DOHH2 (cell line): Measurements from ENCODE around the gene PHKG2.

Source experiments
- H3F3A ChIP-seq: fragments of 200-600 bp; sonication (generic), shearing (Covaris generic); 2 replicates; pipeline ENCODE4 v1.6.0; 2016; ENCODE audit warnings: antibody characterized with exemption, mild to moderate bottlenecking; ENCODE audit not compliant: control insufficient read depth, insufficient read depth
- H3K27ac ChIP-seq: fragments of 200-600 bp; sonication (generic); 2 replicates; pipeline ENCODE4 v1.5.1; 2014; ENCODE audit warnings: low read depth, mild to moderate bottlenecking, low read length, moderate library complexity
- H3K27me3 ChIP-seq: fragments of 200-600 bp; sonication (generic); 2 replicates; pipeline ENCODE4 v1.6.1; 2014; ENCODE audit warnings: mild to moderate bottlenecking, low read length, mixed read lengths; ENCODE audit not compliant: control insufficient read depth
- H3K36me3 ChIP-seq: fragments of 200-600 bp; sonication (generic); 2 replicates; pipeline ENCODE4 v1.6.1; 2014; ENCODE audit warnings: mild to moderate bottlenecking, low read length, moderate library complexity, mixed read lengths; ENCODE audit not compliant: control insufficient read depth
- H3K4me1 ChIP-seq: fragments of 200-600 bp; sonication (generic); 2 replicates; pipeline ENCODE4 v1.6.1; 2014; ENCODE audit warnings: mild to moderate bottlenecking, low read length, mixed read lengths; ENCODE audit not compliant: control insufficient read depth
- H3K4me2 ChIP-seq: fragments of 200-600 bp; sonication (generic); 2 replicates; pipeline ENCODE4 v1.6.0; 2014; ENCODE audit warnings: mild to moderate bottlenecking, low read length, moderate library complexity
- H3K4me3 ChIP-seq: fragments of 200-600 bp; sonication (generic); 2 replicates; pipeline ENCODE4 v1.5.1; 2014; ENCODE audit warnings: mild to moderate bottlenecking, low read length, mixed read lengths
- H3K79me2 ChIP-seq: fragments of 200-600 bp; sonication (generic); 2 replicates; pipeline ENCODE4 v1.6.1; 2014; ENCODE audit warnings: mild to moderate bottlenecking, low read length, mixed read lengths; ENCODE audit not compliant: control insufficient read depth
- H3K9me2 ChIP-seq: fragments of 200-600 bp; sonication (generic); replicated peaks from 2 replicates; pipeline ENCODE4 v1.6.1; 2014; ENCODE audit warnings: mild to moderate bottlenecking, low read length, mixed read lengths; ENCODE audit not compliant: control insufficient read depth
- H3K9me3 ChIP-seq: fragments of 200-600 bp; sonication (generic); 2 replicates; pipeline ENCODE4 v1.6.1; 2014; ENCODE audit warnings: antibody characterized with exemption, low read length, mixed read lengths; ENCODE audit not compliant: control insufficient read depth, insufficient read depth
- H4K20me1 ChIP-seq: fragments of 200-600 bp; sonication (generic); 2 replicates; pipeline ENCODE4 v1.6.0; 2014; ENCODE audit warnings: low read depth, mild to moderate bottlenecking, antibody characterized with exemption, low read length, moderate library complexity; ENCODE audit not compliant: control insufficient read depth, insufficient read depth
- CTCF ChIP-seq: fragments of 200-600 bp; sonication (generic); IDR thresholded peaks from one replicate; pipeline ENCODE4 v1.5.1; 2014; ENCODE audit warnings: antibody characterized with exemption, mild to moderate bottlenecking, low read depth, low read length; ENCODE audit not compliant: poor library complexity, severe bottlenecking
- EZH2phosphoT487 ChIP-seq: fragments of 200-600 bp; sonication (generic); IDR thresholded peaks from 2 replicates; pipeline ENCODE4 v1.6.1; 2017; ENCODE audit warnings: borderline replicate concordance, mild to moderate bottlenecking, antibody characterized with exemption, low read length, moderate library complexity, mixed read lengths

Gene PHKG2

GRCh38 chr16:30785126-30786106 lies 37.2 kb downstream of the PHKG2 start:
- Histone ChIP-seq H3K9me3 (no peaks in the 10 kb centered on the region), H3K27me3 (no peaks in the 10 kb centered on the region), H3K79me2 (peaks cover 21% of the 10 kb centered on the region), H3K4me3 (peak overlapping the region; percentile 83; the same call in 1 of the 2 replicates), H3K27ac (no peak overlapping the region), H3F3A (no peaks in the 10 kb centered on the region), H3K4me2 (peak overlapping the region; percentile 63), H4K20me1 (no peaks in the 10 kb centered on the region), H3K9me2 (no peaks in the 10 kb centered on the region), H3K4me1 (peaks cover 19% of the 10 kb centered on the region), H3K36me3 (peaks cover 14% of the 10 kb centered on the region)
- TF ChIP-seq EZH2phosphoT487 (no peak), CTCF (no peak)

GRCh38 chr16:30786115-30786935 lies 38.1 kb downstream of the PHKG2 start:
- Histone ChIP-seq H3K27ac (no peak overlapping the region), H3K4me3 (peak overlapping the region; percentile 83)

More at GRCh38 chr16:30786115-30786935, 38.1 kb downstream of the PHKG2 start:
- H3K36me3 ChIP-seq: peaks cover 14% of the 10 kb centered on the region
- H3K79me2 ChIP-seq: peaks cover 21% of the 10 kb centered on the region
- H3K9me3 ChIP-seq: no peaks in the 10 kb centered on the region
- no peaks in the 10 kb centered on the region for H3K27me3 ChIP-seq
- no peaks in the 10 kb centered on the region for H3K9me2 ChIP-seq
- no peaks in the 10 kb centered on the region for H3F3A ChIP-seq
- no peak for TF ChIP-seq EZH2phosphoT487
- TF ChIP-seq CTCF: no peak
- H3K4me2 ChIP-seq: peak overlapping the region; percentile 63
- H4K20me1 ChIP-seq: no peaks in the 10 kb centered on the region
- H3K4me1 ChIP-seq: peaks cover 19% of the 10 kb centered on the region
